OCI-LY7 (cell line): ENCODE data around the gene HGS. TPM values are rescaled to one million over a fixed set of nuclear protein-coding genes. Genes with fewer than 3 reads are reported as not detected.

Source experiments
- BruUV-seq: library from RNA; stranded (reverse); fragments of 400-500 nt; replicated peaks from 2 replicates; lab custom pipeline; 2021; lab: Mats Ljungman, UMichigan
- CTCF ChIA-PET: fragments of 300-600 bp; sonication (Branson Sonifier 250); formaldehyde crosslinking; loops from one replicate; lab custom pipeline; 2022; ENCODE audit warnings: antibody characterized with exemption; ENCODE audit not compliant: unreplicated experiment; lab: Charles Lee
- POLR2A ChIA-PET: fragments of 300-600 bp; sonication (Branson Sonifier 250); formaldehyde crosslinking; loops from one replicate; lab custom pipeline; 2022; ENCODE audit warnings: antibody characterized with exemption; lab: Charles Lee
- DNase-seq: peaks from one replicate; pipeline ENCODE4 v3.0.0-alpha.2; 2015; ENCODE audit warnings: low spot score
- H2AFZ ChIP-seq: fragments of 200-600 bp; sonication (generic), shearing (Covaris generic); 2 replicates; pipeline ENCODE4 v1.6.1; 2014; ENCODE audit warnings: mild to moderate bottlenecking, antibody characterized with exemption, low read length, moderate library complexity
- H3K27ac ChIP-seq: fragments of 200-600 bp; sonication (generic); 2 replicates; pipeline ENCODE4 v1.5.1; 2014; ENCODE audit warnings: mixed run types, low read depth, mild to moderate bottlenecking, moderate library complexity, low read length, inconsistent platforms; ENCODE audit not compliant: poor library complexity, severe bottlenecking
- H3K36me3 ChIP-seq: fragments of 200-600 bp; sonication (generic); 2 replicates; pipeline ENCODE4 v1.6.1; 2014; ENCODE audit warnings: mild to moderate bottlenecking, antibody characterized with exemption, low read length, moderate library complexity, mixed read lengths; ENCODE audit not compliant: insufficient read depth
- H3K4me1 ChIP-seq: fragments of 200-600 bp; sonication (generic); 2 replicates; pipeline ENCODE4 v1.5.1; 2014; ENCODE audit warnings: mild to moderate bottlenecking, low read length; ENCODE audit not compliant: insufficient read depth, poor library complexity, severe bottlenecking
- H3K4me2 ChIP-seq: fragments of 200-600 bp; sonication (generic); 2 replicates; pipeline ENCODE4 v1.6.1; 2014; ENCODE audit warnings: mild to moderate bottlenecking, low read length
- H3K4me3 ChIP-seq: fragments of 200-600 bp; sonication (generic); 2 replicates; pipeline ENCODE4 v1.5.1; 2014; ENCODE audit warnings: mild to moderate bottlenecking, low read depth, low read length; ENCODE audit not compliant: poor library complexity, severe bottlenecking
- H3K79me2 ChIP-seq: fragments of 200-600 bp; sonication (generic); 2 replicates; pipeline ENCODE4 v1.6.1; 2016; ENCODE audit warnings: low read depth, mild to moderate bottlenecking, low read length, moderate library complexity, mixed read lengths; ENCODE audit not compliant: insufficient read depth
- H3K9me2 ChIP-seq: fragments of 200-600 bp; sonication (generic); 2 replicates; pipeline ENCODE4 v1.6.1; 2016; ENCODE audit warnings: mild to moderate bottlenecking, low read length, mixed read lengths; ENCODE audit not compliant: insufficient read depth
- H3K9me3 ChIP-seq: fragments of 200-600 bp; sonication (generic); 2 replicates; pipeline ENCODE4 v1.6.1; 2014; ENCODE audit warnings: mild to moderate bottlenecking, mixed run types, low read length, mixed read lengths
- H4K20me1 ChIP-seq: fragments of 200-600 bp; sonication (generic); 2 replicates; pipeline ENCODE4 v1.6.1; 2014; ENCODE audit warnings: mild to moderate bottlenecking, antibody characterized with exemption, low read length, moderate library complexity, mixed read lengths; ENCODE audit not compliant: insufficient read depth
- CTCF ChIP-seq: fragments of 200-600 bp; sonication (generic); conservative IDR thresholded peaks from 2 replicates; pipeline ENCODE4 v1.5.1; 2014; ENCODE audit warnings: mild to moderate bottlenecking, antibody characterized with exemption, low read length, moderate library complexity, mixed read lengths
- EZH2phosphoT487 ChIP-seq: fragments of 200-600 bp; sonication (generic); IDR thresholded peaks from 2 replicates; pipeline ENCODE4 v1.6.1; 2018; ENCODE audit warnings: low read depth, borderline replicate concordance, mild to moderate bottlenecking, mixed run types, antibody characterized with exemption, low read length, moderate library complexity, mixed read lengths
- intact Hi-C: fragments of 100-400 bp; cut with micrococcal nuclease; formaldehyde crosslinking; loops from one replicate; pipeline ENCODE4 v1.10.0; 2022; ENCODE audit not compliant: unreplicated experiment
- total RNA-seq, 2 experiments: library from RNA; depleted of rRNA in 1 of 2; stranded (reverse); fragments of >200 nt in 1 of 2; shearing (Covaris generic) in 1 of 2; gene quantifications; 2 replicates each; pipeline ENCODE4 v1.2.3, GENCODE V29; 2014 to 2022

The HGS gene
- total RNA-seq, 2 experiments from 2014 or later: 162 to 175 TPM

GRCh38 chr17:81686614-81687013 is 2.8 kb downstream of the HGS start:
- no peaks in the 10 kb centered on the region for H3K9me2 ChIP-seq
- H3K9me3 ChIP-seq: no peaks in the 10 kb centered on the region
- H4K20me1 ChIP-seq: peaks cover 5% of the 10 kb centered on the region; the same call in 1 of the 2 replicates
- intact Hi-C loops: no loop called here
- no peak overlapping the region for H3K4me2 ChIP-seq
- no peak overlapping the region for H3K4me3 ChIP-seq
- TF ChIP-seq EZH2phosphoT487 (no peak), CTCF (no peak)
- ChIA-PET POLR2A (no interaction called here), CTCF (no interaction called here)
- peaks cover 23% of the 10 kb centered on the region for H3K4me1 ChIP-seq
- H3K79me2 ChIP-seq: peaks cover 43% of the 10 kb centered on the region
- no TSS peak for BruUV-seq
- no peak for DNase-seq
- no peak overlapping the region for H3K27ac ChIP-seq
- H3K36me3 ChIP-seq: peaks cover 65% of the 10 kb centered on the region
- no peak overlapping the region for H2AFZ ChIP-seq

- no peak for DNase-seq
- H3K27ac ChIP-seq: no peak overlapping the region
- ChIA-PET CTCF (no interaction called here), POLR2A (no interaction called here)
- H3K4me1 ChIP-seq: peaks cover 16% of the 10 kb centered on the region
- H4K20me1 ChIP-seq: no peaks in the 10 kb centered on the region; the same call in 1 of the 2 replicates
- H3K79me2 ChIP-seq: peaks cover 30% of the 10 kb centered on the region
- no TSS peak for BruUV-seq
- intact Hi-C loops: no loop called here
- no peaks in the 10 kb centered on the region for H3K9me2 ChIP-seq
- H3K36me3 ChIP-seq: peaks cover 76% of the 10 kb centered on the region
- H2AFZ ChIP-seq: no peak overlapping the region
- H3K9me3 ChIP-seq: no peaks in the 10 kb centered on the region
- no peak overlapping the region for H3K4me3 ChIP-seq
- no peak overlapping the region for H3K4me2 ChIP-seq
- TF ChIP-seq EZH2phosphoT487: no peak
- TF ChIP-seq CTCF: no peak
Measured at GRCh38 chr17:81687770-81688541, 4.1 kb downstream of the HGS start.

- no peak for TF ChIP-seq EZH2phosphoT487
- no peak for TF ChIP-seq CTCF
- Histone ChIP-seq H4K20me1 (no peaks in the 10 kb centered on the region; the same call in 1 of the 2 replicates), H3K27ac (no peak overlapping the region), H3K9me2 (no peaks in the 10 kb centered on the region), H3K4me1 (peaks cover 16% of the 10 kb centered on the region), H2AFZ (no peak overlapping the region), H3K9me3 (no peaks in the 10 kb centered on the region), H3K4me2 (no peak overlapping the region), H3K79me2 (peaks cover 25% of the 10 kb centered on the region), H3K4me3 (no peak overlapping the region), H3K36me3 (peaks cover 82% of the 10 kb centered on the region)
- BruUV-seq: no TSS peak
- POLR2A ChIA-PET: no interaction called here
- CTCF ChIA-PET: no interaction called here
- intact Hi-C loops: no loop called here
- DNase-seq: no peak
Measured at GRCh38 chr17:81688616-81689015, 4.8 kb downstream of the HGS start.
